Suppressor macrophage (primary cell): ENCODE measurements around the gene CYP27A1.

Experiments
- DNase-seq, 4 experiments: peaks; one replicate each; pipeline ENCODE4 v3.0.0-alpha.2; 2020 to 2022

CYP27A1 gene

GRCh38 chr2:218773881-218774280 is 8.1 kb upstream of the CYP27A1 start:
- no peak for DNase-seq

GRCh38 chr2:218776488-218776887 is 5.5 kb upstream of the CYP27A1 start:
- DNase-seq = peak in 1 of 4 experiments; percentile 29

GRCh38 chr2:218777276-218777990 is 4.5 kb upstream of the CYP27A1 start:
- no peak for DNase-seq

GRCh38 chr2:218780046-218780445 is 1.9 kb upstream of the CYP27A1 start:
- no peak for DNase-seq

GRCh38 chr2:218780851-218781690 is 876 bp upstream of the CYP27A1 start:
- DNase-seq = peak in 2 of 4 experiments; percentile 19 to 36

GRCh38 chr2:218782528-218782844 is 539 bp downstream of the CYP27A1 start:
- DNase-seq = peak in 1 of 4 experiments; percentile 34

- peak; percentile 31 to 74 (median 57) for DNase-seq
These were observed 1.7 kb downstream of the CYP27A1 start for GRCh38 chr2:218783688-218784087.

GRCh38 chr2:218785103-218785502 is 3.2 kb downstream of the CYP27A1 start:
- peak in 1 of 4 experiments; percentile 35 for DNase-seq

GRCh38 chr2:218786133-218786532 is 4.2 kb downstream of the CYP27A1 start:
- DNase-seq = no peak

- no peak for DNase-seq
These were observed 6.7 kb downstream of the CYP27A1 start for GRCh38 chr2:218788529-218789255.

GRCh38 chr2:218792433-218792832 is 10.5 kb downstream of the CYP27A1 start:
- no peak for DNase-seq

GRCh38 chr2:218796691-218797090 is 14.7 kb downstream of the CYP27A1 start:
- DNase-seq = no peak

- no peak for DNase-seq
These were observed 17.0 kb downstream of the CYP27A1 start for GRCh38 chr2:218798767-218799504.

GRCh38 chr2:218799990-218800389 is 18.0 kb downstream of the CYP27A1 start:
- no peak for DNase-seq

GRCh38 chr2:218802386-218802994 is 20.5 kb downstream of the CYP27A1 start:
- DNase-seq = no peak

GRCh38 chr2:218804817-218805216 is 22.9 kb downstream of the CYP27A1 start:
- no peak for DNase-seq

GRCh38 chr2:218805627-218806026 is 23.7 kb downstream of the CYP27A1 start:
- no peak for DNase-seq

GRCh38 chr2:218806346-218806978 is 24.5 kb downstream of the CYP27A1 start:
- peak; percentile 62 to 88 (median 76) for DNase-seq

- DNase-seq = no peak
These were observed 25.7 kb downstream of the CYP27A1 start for GRCh38 chr2:218807626-218808025.

GRCh38 chr2:218809515-218809914 is 27.6 kb downstream of the CYP27A1 start:
- DNase-seq = no peak

GRCh38 chr2:218810256-218810655 is 28.3 kb downstream of the CYP27A1 start:
- peak in 3 of 4 experiments; percentile 22 to 63 (median 61) for DNase-seq

GRCh38 chr2:218811382-218811781 is 29.4 kb downstream of the CYP27A1 start:
- DNase-seq = peak; percentile 92 to 99 (median 96)
